K562 (cell line): Measurements from ENCODE around the gene CD6. TPM values are rescaled to one million over a fixed set of nuclear protein-coding genes. Genes with fewer than 3 reads are reported as not detected.

ENCODE experiments used
- ATAC-seq: fragments of 200-7000 bp; cut with Tn5 transposase; 3 replicates; pipeline ENCODE4 v1.9.1; 2020; ENCODE audit warnings: moderate library complexity
- BruUV-seq: library from RNA; stranded (reverse); fragments of 400-500 nt; replicated peaks from 2 replicates; lab custom pipeline; 2021; lab: Mats Ljungman, UMichigan
- CTCF ChIA-PET: fragments of 300-600 bp; formaldehyde crosslinking; extraction: SDS; loops from one replicate; lab custom pipeline; 2021; ENCODE audit warnings: low intra/inter-chr PET ratio; lab: Yijun Ruan, JAX
- POLR2A ChIA-PET: fragments of 300-600, 350-650 bp; sonication (Branson Sonifier 250); formaldehyde crosslinking; extraction: SDS; loops from one replicate; lab custom pipeline; 2021; ENCODE audit warnings: antibody characterized with exemption, inconsistent platforms; lab: Yijun Ruan, JAX
- DNase-seq, 4 experiments: peaks; one replicate each; pipeline versions ENCODE4 v3.0.0 to v3.0.0-alpha.2; 2011 to 2018; ENCODE audit warnings: low spot score in 3 of 4, mixed read lengths in 3 of 4; ENCODE audit errors: extremely low read depth in 1 of 4
- FAIRE-seq: peaks from 2 replicates; lab custom pipeline; 2011; peaks lifted over from hg19 to GRCh38; lab: Jason Lieb, UNC
- H2AFZ ChIP-seq: 2 replicates; pipeline ENCODE4 v1.6.0; 2011; ENCODE audit warnings: low read depth, low read length, control low read depth, inconsistent platforms
- H3K27ac ChIP-seq: fragments of 200-600 bp; 3 replicates; pipeline ENCODE4 v1.8.0; 2011; ENCODE audit warnings: low read depth, mild to moderate bottlenecking, control low read depth, inconsistent platforms, low read length, moderate library complexity, mixed read lengths; ENCODE audit errors: extremely low read depth
- H3K27me3 ChIP-seq, 2 experiments: fragments of 300-600 bp in 1 of 2; 2 replicates in 1 of 2; 3 replicates in 1 of 2; pipeline versions ENCODE4 v1.6.0 to v1.8.0; 2011; ENCODE audit warnings: inconsistent platforms in 2 of 2, low read length in 2 of 2, mild to moderate bottlenecking in 1 of 2, mixed read lengths in 1 of 2, moderate library complexity in 1 of 2; ENCODE audit not compliant: control insufficient read depth in 2 of 2, insufficient read depth in 2 of 2
- H3K36me3 ChIP-seq: fragments of 300-600 bp; 3 replicates; pipeline ENCODE4 v1.8.0; 2011; ENCODE audit warnings: mild to moderate bottlenecking, low read length, inconsistent platforms; ENCODE audit not compliant: control insufficient read depth, insufficient read depth
- H3K4me1 ChIP-seq, 2 experiments: fragments of 200-600 bp in 1 of 2; replicated peaks in 1 of 2; 2 replicates in 1 of 2; 3 replicates in 1 of 2; pipeline versions ENCODE4 v1.5.1 to v1.8.0; 2011; ENCODE audit warnings: inconsistent platforms in 2 of 2, low read length in 2 of 2, mild to moderate bottlenecking in 1 of 2, mixed read lengths in 1 of 2, moderate library complexity in 1 of 2; ENCODE audit not compliant: control insufficient read depth in 2 of 2, insufficient read depth in 2 of 2
- H3K4me2 ChIP-seq: 2 replicates; pipeline ENCODE4 v1.6.1; 2011; ENCODE audit warnings: low read length, control low read depth, inconsistent platforms, mixed read lengths; ENCODE audit not compliant: insufficient read depth
- H3K4me3 ChIP-seq: fragments of 200-600 bp; sonication (generic), shearing (Covaris generic); 2 replicates; pipeline ENCODE4 v1.5.1; 2016; ENCODE audit warnings: control low read depth, inconsistent platforms
- H3K79me2 ChIP-seq: fragments of 200-600 bp; 3 replicates; pipeline ENCODE4 v1.8.0; 2011; ENCODE audit warnings: low read length, inconsistent platforms; ENCODE audit not compliant: control insufficient read depth, insufficient read depth
- H3K9ac ChIP-seq, 2 experiments: 2 replicates each; pipeline versions ENCODE4 v1.6.0 to v1.6.1; 2011; ENCODE audit warnings: low read depth in 2 of 2, low read length in 2 of 2, control low read depth in 1 of 2, inconsistent platforms in 1 of 2, mild to moderate bottlenecking in 1 of 2, mixed read lengths in 1 of 2; ENCODE audit not compliant: insufficient read depth in 1 of 2
- H3K9me1 ChIP-seq: one replicate; pipeline ENCODE4 v1.6.0; 2011; ENCODE audit warnings: inconsistent platforms, mild to moderate bottlenecking, low read length, moderate library complexity; ENCODE audit not compliant: control insufficient read depth, insufficient read depth
- H3K9me3 ChIP-seq: replicated peaks from 2 replicates; pipeline ENCODE4 v1.5.1; 2011; ENCODE audit warnings: low read depth, low read length, inconsistent platforms; ENCODE audit not compliant: control insufficient read depth, insufficient read depth
- H4K20me1 ChIP-seq: replicated peaks from 2 replicates; pipeline ENCODE4 v1.6.1; 2011; ENCODE audit warnings: low read length, inconsistent platforms, mixed read lengths; ENCODE audit not compliant: control insufficient read depth, insufficient read depth
- BRF2 ChIP-seq: IDR thresholded peaks from 3 replicates; pipeline ENCODE4 v1.6.1; 2011; ENCODE audit warnings: borderline replicate concordance, mild to moderate bottlenecking; ENCODE audit not compliant: insufficient read length, insufficient read depth
- GTF2A2 ChIP-seq: IDR thresholded peaks from 2 replicates; pipeline ENCODE4 v1.6.1; 2016; ENCODE audit warnings: mild to moderate bottlenecking, missing genetic modification characterization, missing compliant biosample characterization
- GTF2E2 ChIP-seq: fragments of 200-800 bp; sonication (Bioruptor generic); IDR thresholded peaks from 2 replicates; pipeline ENCODE4 v1.6.1; 2016; ENCODE audit warnings: missing genetic modification characterization, missing compliant biosample characterization
- HMG20A ChIP-seq: fragments of 450-650 bp; formaldehyde crosslinking; conservative IDR thresholded peaks from 2 replicates; pipeline ENCODE4 v1.4.0; 2020; ENCODE audit warnings: mild to moderate bottlenecking, mixed read lengths
- MTA2 ChIP-seq: fragments of 450-650 bp; IDR thresholded peaks from 2 replicates; pipeline ENCODE4 v1.6.1; 2016; ENCODE audit warnings: low read depth
- NCOA1 ChIP-seq: fragments of 450-650 bp; IDR thresholded peaks from 2 replicates; pipeline ENCODE4 v1.6.1; 2016; ENCODE audit warnings: low read depth
- PCBP1 ChIP-seq: fragments of 200-400 bp; formaldehyde crosslinking; IDR thresholded peaks from 2 replicates; pipeline ENCODE4 v1.6.1; 2018; ENCODE audit warnings: mild to moderate bottlenecking, low read depth, low read length; ENCODE audit not compliant: poor library complexity, severe bottlenecking
- POLR2B ChIP-seq: fragments of 450-650 bp; IDR thresholded peaks from 2 replicates; pipeline ENCODE4 v1.6.1; 2018; ENCODE audit warnings: low read depth; ENCODE audit not compliant: partially characterized antibody
- ZBTB17 ChIP-seq: fragments of 450-650 bp; formaldehyde crosslinking; IDR thresholded peaks from 2 replicates; pipeline ENCODE4 v1.4.0; 2020; ENCODE audit warnings: mild to moderate bottlenecking
- ZNF23 ChIP-seq: fragments of 250-450 bp; sonication (Bioruptor Pico); IDR thresholded peaks from 2 replicates; pipeline ENCODE4 v1.4.0; 2020; ENCODE audit warnings: mild to moderate bottlenecking
- ZNF282 ChIP-seq: sonication (generic); formaldehyde crosslinking; IDR thresholded peaks from 2 replicates; pipeline ENCODE4 v1.8.1; 2023; ENCODE audit warnings: missing genetic modification reagents
- WGBS: fragments of 100-300 bp; shearing (Covaris generic); methylation state at CpG from one replicate; pipeline ENCODE4 v1.1.6; 2016; ENCODE audit warnings: low coverage, mixed read lengths; ENCODE audit not compliant: insufficient coverage; ENCODE audit errors: missing lambda C conversion rate; 5-methylcytosine and 5-hydroxymethylcytosine counted together
- in situ Hi-C: fragments of 300-500 bp; cut with MboI; formaldehyde crosslinking; loops from 4 replicates; pipeline ENCODE4 v1.15.0; 2018; ENCODE audit warnings: inconsistent platforms, mixed read lengths
- intact Hi-C: fragments of 100-400 bp; cut with micrococcal nuclease; formaldehyde crosslinking; loops from 2 replicates; pipeline ENCODE4 v1.14.2; 2022
- polyA plus RNA-seq, 8 experiments: library from polyadenylated mRNA; depleted of rRNA in 4 of 8; stranded (reverse) in 5 of 8; unstranded in 3 of 8; fragments of >200 nt; fragmentation: Nextera tagmentation in 2 of 8; fragmentation: Illumina TruSeq in 1 of 8; extraction: Ambion mirVana in 2 of 8; extraction: Trizol in 1 of 8; gene quantifications; 2 replicates each; pipeline versions ENCODE4 v1.2.1 to v1.2.3, GENCODE V29; 2011 to 2014; ENCODE audit warnings: inconsistent platforms in 1 of 8, missing spikeins in 1 of 8
- total RNA-seq, 7 experiments: library from RNA; depleted of rRNA in 6 of 7; stranded (reverse); fragments of >200 nt in 6 of 7; fragmentation: Illumina TruSeq in 2 of 7; extraction: Trizol in 2 of 7; gene quantifications; 2 replicates each; pipeline versions ENCODE4 v1.2.1 to v1.2.3, GENCODE V29; 2011 to 2021; ENCODE audit warnings: low replicate concordance in 1 of 7

The CD6 gene
- total and polyA plus RNA-seq, 9 of the 15 experiments (the other 6 are each of a cell fraction or from before 2014, with no cell fraction given) = 0.84 TPM; not detected in 8

- no peaks in the 10 kb centered on the region for H3K36me3 ChIP-seq
- H3K9me1 ChIP-seq = no peaks in the 10 kb centered on the region
- WGBS = 2% methylated on average over 5 of the region's 6 CpGs
- peaks cover 47 to 80% of the 10 kb centered on the region in 2 experiments for H3K27me3 ChIP-seq
- DNase-seq = no peak
- no peak overlapping the region for H3K4me3 ChIP-seq
- POLR2A ChIA-PET = interaction anchor here (1.0 to 1.7 kb wide), 2 partner anchors 18 to 232 kb away, joined by 3 to 6 read pairs; partner anchors contain the start of gene TMEM132A
- H3K27ac ChIP-seq = no peak overlapping the region
- no TSS peak for BruUV-seq
- peaks cover 15% of the 10 kb centered on the region for H4K20me1 ChIP-seq
- no peak overlapping the region for H2AFZ ChIP-seq
- TF ChIP-seq ZBTB17 = peak; percentile 74; the same call in 1 of the 2 replicates
- TF ChIP-seq ZNF23 (CRISPR knock-in tag) = 0 out of 2 replicates have a peak, but pooled peaks have one; percentile 60
- no peak for TF ChIP-seq GTF2E2 (tag)
- TF ChIP-seq, all 486 proteins: peak for 2
- in situ Hi-C loops = no loop called here
- Histone ChIP-seq H3K79me2 (no peaks in the 10 kb centered on the region), H3K9me3 (no peaks in the 10 kb centered on the region), H3K4me2 (no peak overlapping the region), H3K9ac (no peak overlapping the region), H3K4me1 (peaks cover 4 to 7% of the 10 kb centered on the region in 2 experiments; a peak in 3 of 5 replicates)
- FAIRE-seq = no peak
- ATAC-seq = no peak
- intact Hi-C loops = no loop called here
- CTCF ChIA-PET = interaction anchor here (0.5 kb wide), 1 partner anchor 50 kb away, joined by 3 read pairs; no protein-coding TSS in a partner anchor
Measured at GRCh38 chr11:60941371-60942119, 29.9 kb upstream of the CD6 start.

- Histone ChIP-seq H3K4me1 (peaks cover 0 to 7% of the 10 kb centered on the region in 2 experiments; a peak in 3 of 5 replicates), H3K9me3 (no peaks in the 10 kb centered on the region), H3K27me3 (peaks cover 44 to 79% of the 10 kb centered on the region in 2 experiments), H3K4me3 (no peak overlapping the region), H3K9me1 (no peaks in the 10 kb centered on the region), H3K27ac (no peak overlapping the region), H3K4me2 (no peak overlapping the region), H3K36me3 (no peaks in the 10 kb centered on the region)
- DNase-seq (no peak), FAIRE-seq (no peak)
- WGBS = 0% methylated on average over 4 of the region's 4 CpGs
- intact Hi-C loops = no loop called here
- CTCF ChIA-PET = interaction anchor here (0.5 kb wide), 1 partner anchor 49 kb away, joined by 3 read pairs; no protein-coding TSS in a partner anchor
- no peak for TF ChIP-seq GTF2A2
- no peak for TF ChIP-seq BRF2
- TF ChIP-seq PCBP1 = no peak
- no peak for TF ChIP-seq ZNF282
- TF ChIP-seq POLR2B = no peak
- no peak for TF ChIP-seq HMG20A
- TF ChIP-seq NCOA1 = no peak
- no peak for TF ChIP-seq MTA2
- TF ChIP-seq, all 486 proteins: peak for 0
- in situ Hi-C loops = no loop called here
- H3K9ac ChIP-seq = no peak overlapping the region
- BruUV-seq = no TSS peak
- H4K20me1 ChIP-seq = peaks cover 15% of the 10 kb centered on the region
- no peaks in the 10 kb centered on the region for H3K79me2 ChIP-seq
- no peak overlapping the region for H2AFZ ChIP-seq
- POLR2A ChIA-PET = interaction anchor here (0.6 to 0.8 kb wide), 2 partner anchors 12 to 13 kb away, joined by 3 read pairs; no protein-coding TSS in a partner anchor
- no peak for ATAC-seq
Measured at GRCh38 chr11:60942219-60942618, 29.3 kb upstream of the CD6 start.
